H1 (cell line): ENCODE results near the gene APOC3.

Source experiments
- EP300 ChIP-seq, 2 experiments: IDR thresholded peaks; 1 replicate in 1 of 2; 2 replicates in 1 of 2; pipeline ENCODE4 v1.6.1; 2011 to 2012; ENCODE audit warnings: low read depth in 2 of 2, low read length in 2 of 2, mild to moderate bottlenecking in 2 of 2, borderline replicate concordance in 1 of 2, inconsistent platforms in 1 of 2, moderate library complexity in 1 of 2
- EZH2 ChIP-seq: fragments of 200-600 bp; sonication (generic); IDR thresholded peaks from 2 replicates; pipeline ENCODE4 v1.7.1; 2012; ENCODE audit warnings: low read depth, mild to moderate bottlenecking, moderate library complexity, low read length, inconsistent platforms; ENCODE audit not compliant: severe bottlenecking
- HDAC2 ChIP-seq, 2 experiments: fragments of 300-600 bp in 1 of 2; sonication (generic) in 1 of 2; IDR thresholded peaks; 2 replicates each; pipeline ENCODE4 v1.6.1; 2011 to 2012; ENCODE audit warnings: low read depth in 2 of 2, low read length in 2 of 2, mild to moderate bottlenecking in 2 of 2, moderate library complexity in 2 of 2, borderline replicate concordance in 1 of 2, inconsistent platforms in 1 of 2
- POLR2A ChIP-seq, 2 experiments: IDR thresholded peaks; 1 replicate in 1 of 2; 2 replicates in 1 of 2; pipeline ENCODE4 v1.6.1; 2011; ENCODE audit warnings: low read depth in 2 of 2, low read length in 2 of 2, mild to moderate bottlenecking in 2 of 2; ENCODE audit errors: control extremely low read depth in 1 of 2
- POU5F1 ChIP-seq: IDR thresholded peaks from 2 replicates; pipeline ENCODE4 v1.6.1; 2011; ENCODE audit warnings: low read depth, mild to moderate bottlenecking, low read length, moderate library complexity
- RBBP5 ChIP-seq: IDR thresholded peaks from 2 replicates; pipeline ENCODE4 v1.7.1; 2012; ENCODE audit warnings: low read depth, mild to moderate bottlenecking, inconsistent platforms, low read length, moderate library complexity, borderline replicate concordance
- SP2 ChIP-seq: IDR thresholded peaks from 2 replicates; pipeline ENCODE4 v1.6.1; 2012; ENCODE audit warnings: mild to moderate bottlenecking, low read length, inconsistent platforms
- TAF1 ChIP-seq: IDR thresholded peaks from 2 replicates; pipeline ENCODE4 v1.6.1; 2011; ENCODE audit warnings: mild to moderate bottlenecking, low read depth, low read length
- TF ChIP-seq, protein P1 (sequence below), 3 experiments: IDR thresholded peaks; 1 replicate in 2 of 3; 2 replicates in 1 of 3; pipeline versions ENCODE4 v1.5.1 to v1.6.1; 2011; ENCODE audit warnings: low read length in 3 of 3, mild to moderate bottlenecking in 3 of 3, inconsistent platforms in 2 of 3, low read depth in 1 of 3, moderate library complexity in 1 of 3; ENCODE audit not compliant: insufficient read depth in 1 of 3; ENCODE audit errors: control extremely low read depth in 1 of 3
- TF ChIP-seq, protein P2 (sequence below): IDR thresholded peaks from 2 replicates; pipeline ENCODE4 v1.6.1; 2012; ENCODE audit warnings: inconsistent platforms

DNA sequence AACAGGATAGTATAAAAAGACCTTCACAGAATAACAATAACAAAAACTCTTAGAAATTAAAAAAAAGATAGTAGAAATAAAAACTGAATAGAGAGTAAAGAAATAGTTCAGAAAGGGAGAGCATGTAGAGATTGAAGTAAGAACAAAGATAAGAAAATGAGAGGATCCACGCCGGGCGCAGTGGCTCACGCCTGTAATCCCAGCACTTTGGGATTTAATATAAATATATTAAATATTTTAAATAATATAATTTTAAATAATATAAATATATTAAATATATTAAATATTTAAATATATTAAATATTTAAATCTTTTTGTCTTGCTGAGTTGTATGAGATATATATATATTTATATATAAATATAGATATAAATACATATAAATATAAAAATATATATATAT lies 17.6 kb upstream of the APOC3 start:
- no peak for TF ChIP-seq RBBP5
- TF ChIP-seq, protein P1, sequence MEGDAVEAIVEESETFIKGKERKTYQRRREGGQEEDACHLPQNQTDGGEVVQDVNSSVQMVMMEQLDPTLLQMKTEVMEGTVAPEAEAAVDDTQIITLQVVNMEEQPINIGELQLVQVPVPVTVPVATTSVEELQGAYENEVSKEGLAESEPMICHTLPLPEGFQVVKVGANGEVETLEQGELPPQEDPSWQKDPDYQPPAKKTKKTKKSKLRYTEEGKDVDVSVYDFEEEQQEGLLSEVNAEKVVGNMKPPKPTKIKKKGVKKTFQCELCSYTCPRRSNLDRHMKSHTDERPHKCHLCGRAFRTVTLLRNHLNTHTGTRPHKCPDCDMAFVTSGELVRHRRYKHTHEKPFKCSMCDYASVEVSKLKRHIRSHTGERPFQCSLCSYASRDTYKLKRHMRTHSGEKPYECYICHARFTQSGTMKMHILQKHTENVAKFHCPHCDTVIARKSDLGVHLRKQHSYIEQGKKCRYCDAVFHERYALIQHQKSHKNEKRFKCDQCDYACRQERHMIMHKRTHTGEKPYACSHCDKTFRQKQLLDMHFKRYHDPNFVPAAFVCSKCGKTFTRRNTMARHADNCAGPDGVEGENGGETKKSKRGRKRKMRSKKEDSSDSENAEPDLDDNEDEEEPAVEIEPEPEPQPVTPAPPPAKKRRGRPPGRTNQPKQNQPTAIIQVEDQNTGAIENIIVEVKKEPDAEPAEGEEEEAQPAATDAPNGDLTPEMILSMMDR (IDR thresholded peaks at IDR 0.05; ENCODE audit: control extremely low read depth in 1 of 3, insufficient read depth in 1 of 3, low read depth in 1 of 3, low read length in 3 of 3): no peak
- no peak for TF ChIP-seq POLR2A (IDR thresholded peaks at IDR 0.05; ENCODE audit: control extremely low read depth in 1 of 2, low read depth in 2 of 2, low read length in 2 of 2)
- TF ChIP-seq, protein P2, sequence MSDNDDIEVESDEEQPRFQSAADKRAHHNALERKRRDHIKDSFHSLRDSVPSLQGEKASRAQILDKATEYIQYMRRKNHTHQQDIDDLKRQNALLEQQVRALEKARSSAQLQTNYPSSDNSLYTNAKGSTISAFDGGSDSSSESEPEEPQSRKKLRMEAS: no peak
- no peak for TF ChIP-seq EP300 (IDR thresholded peaks at IDR 0.05; ENCODE audit: borderline replicate concordance in 1 of 2, low read depth in 2 of 2, low read length in 2 of 2)
- no peak for TF ChIP-seq HDAC2 (IDR thresholded peaks at IDR 0.05; ENCODE audit: borderline replicate concordance in 1 of 2, low read depth in 2 of 2, low read length in 2 of 2)
- TF ChIP-seq TAF1: no peak
- TF ChIP-seq POU5F1: no peak
- TF ChIP-seq SP2: no peak
- no peak for TF ChIP-seq EZH2
